ENCODE data around the gene KCNG1. TPM values are rescaled to one million over a fixed set of nuclear protein-coding genes. Genes with fewer than 3 reads are reported as not detected.

KCNG1 gene
- total and polyA plus RNA-seq, 12 donors, result 0.14 to 5.3 (median 1.3) TPM; not detected in 3

- 82 to 90% (median 85%) methylated on average over 4 of the region's 4 CpGs for WGBS, 4 donors
- no peak for TF ChIP-seq CTCF (IDR thresholded peaks at IDR 0.05)
- TF ChIP-seq POLR2A (IDR thresholded peaks at IDR 0.05), result no peak
- intact Hi-C loops (cut with DNase I), result no loop called here
- Histone ChIP-seq H3K27me3 (peaks cover 4% of the 10 kb centered on the region), H3K4me1 (replicated peaks in 1 of 2) (no peaks in the 10 kb centered on the region), H3K36me3 (replicated peaks in 1 of 2) (no peaks in the 10 kb centered on the region), H3K9me3 (replicated peaks in 1 of 3) (no peaks in the 10 kb centered on the region), H3K4me3 (no peak overlapping the region), H3K27ac (no peak overlapping the region)
- no peak for DNase-seq
Measured at GRCh38 chr20:51011479-51011878, 11.4 kb downstream of the KCNG1 start.

DNA sequence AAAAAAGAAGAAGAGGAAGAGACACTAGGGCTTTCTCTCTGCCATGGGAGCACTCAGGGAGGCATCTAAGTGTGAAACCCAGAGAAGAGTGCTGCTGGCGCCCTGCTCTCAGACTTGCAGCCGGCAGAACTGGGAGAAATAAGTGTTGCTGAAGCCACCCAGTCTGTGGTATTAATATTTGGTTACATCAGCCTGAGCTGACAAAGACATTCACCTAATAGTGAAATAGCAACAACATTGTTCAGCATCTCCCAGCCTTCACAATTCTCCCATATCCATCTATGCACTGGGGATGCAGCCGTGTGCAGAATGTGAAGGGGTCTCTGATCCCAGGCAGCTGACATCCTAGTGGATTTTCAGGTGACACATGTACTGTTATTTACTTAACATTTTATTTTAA, 12.0 kb downstream of the KCNG1 start:
- DNase-seq, result no peak
- no peak for TF ChIP-seq POLR2A (IDR thresholded peaks at IDR 0.05)
- H3K4me3 ChIP-seq, result no peak overlapping the region
- no peaks in the 10 kb centered on the region for H3K4me1 ChIP-seq (replicated peaks in 1 of 2)
- intact Hi-C loops (cut with DNase I), result no loop called here
- WGBS, 4 donors, result 80 to 95% (median 87%) methylated on average over 3 of the region's 3 CpGs
- H3K27ac ChIP-seq, result no peak overlapping the region
- H3K27me3 ChIP-seq, result peaks cover 4% of the 10 kb centered on the region
- no peaks in the 10 kb centered on the region for H3K9me3 ChIP-seq (replicated peaks in 1 of 3)
- H3K36me3 ChIP-seq (replicated peaks in 1 of 2), result no peaks in the 10 kb centered on the region

GRCh38 chr20:51010043-51010365, 12.9 kb downstream of the KCNG1 start:
- no peaks in the 10 kb centered on the region for H3K4me1 ChIP-seq (replicated peaks in 1 of 2)
- no peak overlapping the region for H3K27ac ChIP-seq
- WGBS, 4 donors, result 60 to 83% (median 82%) methylated on average over 1 to 33 of the region's 33 CpGs
- no peaks in the 10 kb centered on the region for H3K36me3 ChIP-seq (replicated peaks in 1 of 2)
- no peaks in the 10 kb centered on the region for H3K9me3 ChIP-seq (replicated peaks in 1 of 3)
- intact Hi-C loops (cut with DNase I), result no loop called here
- DNase-seq, result no peak
- no peak overlapping the region for H3K4me3 ChIP-seq
- TF ChIP-seq POLR2A (IDR thresholded peaks at IDR 0.05), result no peak
- TF ChIP-seq CTCF (IDR thresholded peaks at IDR 0.05), result no peak
- H3K27me3 ChIP-seq, result peaks cover 4% of the 10 kb centered on the region

- H3K4me1 ChIP-seq (replicated peaks in 1 of 2), result no peaks in the 10 kb centered on the region
- H3K36me3 ChIP-seq (replicated peaks in 1 of 2), result no peaks in the 10 kb centered on the region
- H3K9me3 ChIP-seq (replicated peaks in 1 of 3), result no peaks in the 10 kb centered on the region
- intact Hi-C loops (cut with DNase I), result no loop called here
- no peak for DNase-seq
- H3K27ac ChIP-seq, result no peak overlapping the region
- no peak overlapping the region for H3K4me3 ChIP-seq
- H3K27me3 ChIP-seq, result peaks cover 4% of the 10 kb centered on the region
- TF ChIP-seq POLR2A (IDR thresholded peaks at IDR 0.05) (no peak), CTCF (IDR thresholded peaks at IDR 0.05) (no peak)
- 78 to 93% (median 81%) methylated on average over 46 to 58 of the region's 58 CpGs for whole genome bisulfite sequencing, 4 donors
Measured at GRCh38 chr20:51009303-51010042, 13.4 kb downstream of the KCNG1 start.

DNA sequence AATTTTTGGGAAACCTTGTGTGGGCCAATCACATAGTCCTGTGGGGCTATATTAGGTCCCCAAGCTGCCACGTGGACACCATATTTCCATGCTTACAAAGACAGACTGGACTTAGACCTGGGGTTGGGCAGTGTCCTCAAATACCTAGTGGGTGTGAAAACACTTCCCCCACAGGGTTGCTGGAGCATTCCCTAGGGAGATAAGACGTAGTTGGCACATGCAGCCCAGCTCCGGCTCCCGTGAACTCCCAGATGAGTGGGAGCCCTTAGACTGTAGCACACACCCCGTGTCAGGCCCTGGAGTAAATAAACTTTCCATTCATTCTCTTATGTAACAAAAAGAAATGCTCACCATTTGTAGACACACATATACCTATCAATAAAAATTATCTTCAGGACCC, 14.2 kb downstream of the KCNG1 start:
- TF ChIP-seq POLR2A (IDR thresholded peaks at IDR 0.05), result no peak
- no peak for TF ChIP-seq CTCF (IDR thresholded peaks at IDR 0.05)
- H3K9me3 ChIP-seq (replicated peaks in 1 of 3), result no peaks in the 10 kb centered on the region
- intact Hi-C loops (cut with DNase I), result no loop called here
- WGBS, 4 donors, result 66 to 81% (median 76%) methylated on average over 5 of the region's 5 CpGs
- H3K4me1 ChIP-seq (replicated peaks in 1 of 2), result no peaks in the 10 kb centered on the region
- H3K4me3 ChIP-seq, result no peak overlapping the region
- peaks cover 8% of the 10 kb centered on the region for H3K27me3 ChIP-seq
- no peak for DNase-seq
- H3K27ac ChIP-seq, result no peak overlapping the region
- H3K36me3 ChIP-seq (replicated peaks in 1 of 2), result no peaks in the 10 kb centered on the region
